Measurements from ENCODE around the gene TAB3.

The TAB3 gene, protein sequence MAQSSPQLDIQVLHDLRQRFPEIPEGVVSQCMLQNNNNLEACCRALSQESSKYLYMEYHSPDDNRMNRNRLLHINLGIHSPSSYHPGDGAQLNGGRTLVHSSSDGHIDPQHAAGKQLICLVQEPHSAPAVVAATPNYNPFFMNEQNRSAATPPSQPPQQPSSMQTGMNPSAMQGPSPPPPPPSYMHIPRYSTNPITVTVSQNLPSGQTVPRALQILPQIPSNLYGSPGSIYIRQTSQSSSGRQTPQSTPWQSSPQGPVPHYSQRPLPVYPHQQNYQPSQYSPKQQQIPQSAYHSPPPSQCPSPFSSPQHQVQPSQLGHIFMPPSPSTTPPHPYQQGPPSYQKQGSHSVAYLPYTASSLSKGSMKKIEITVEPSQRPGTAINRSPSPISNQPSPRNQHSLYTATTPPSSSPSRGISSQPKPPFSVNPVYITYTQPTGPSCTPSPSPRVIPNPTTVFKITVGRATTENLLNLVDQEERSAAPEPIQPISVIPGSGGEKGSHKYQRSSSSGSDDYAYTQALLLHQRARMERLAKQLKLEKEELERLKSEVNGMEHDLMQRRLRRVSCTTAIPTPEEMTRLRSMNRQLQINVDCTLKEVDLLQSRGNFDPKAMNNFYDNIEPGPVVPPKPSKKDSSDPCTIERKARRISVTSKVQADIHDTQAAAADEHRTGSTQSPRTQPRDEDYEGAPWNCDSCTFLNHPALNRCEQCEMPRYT

GRCh38 chrX:30889147-30890140 lies at the start of gene TAB3:
TSS of gene TAB3 (minus strand) at chrX:30889254. CDS start at chrX:30859588, 29,666 bp downstream.
- peak; percentile 81 to 87 for DNase-seq (ENCODE audit: low read depth in 2 of 2)

- DNase-seq (ENCODE audit: low read depth in 2 of 2): no peak
These were observed 49.2 kb upstream of the TAB3 start for GRCh38 chrX:30938295-30938694.

GRCh38 chrX:30935985-30936384 lies 46.9 kb upstream of the TAB3 start:
- no peak for DNase-seq (ENCODE audit: low read depth in 2 of 2)

GRCh38 chrX:30931920-30932319 lies 42.9 kb upstream of the TAB3 start:
- no peak for DNase-seq (ENCODE audit: low read depth in 2 of 2)

DNA sequence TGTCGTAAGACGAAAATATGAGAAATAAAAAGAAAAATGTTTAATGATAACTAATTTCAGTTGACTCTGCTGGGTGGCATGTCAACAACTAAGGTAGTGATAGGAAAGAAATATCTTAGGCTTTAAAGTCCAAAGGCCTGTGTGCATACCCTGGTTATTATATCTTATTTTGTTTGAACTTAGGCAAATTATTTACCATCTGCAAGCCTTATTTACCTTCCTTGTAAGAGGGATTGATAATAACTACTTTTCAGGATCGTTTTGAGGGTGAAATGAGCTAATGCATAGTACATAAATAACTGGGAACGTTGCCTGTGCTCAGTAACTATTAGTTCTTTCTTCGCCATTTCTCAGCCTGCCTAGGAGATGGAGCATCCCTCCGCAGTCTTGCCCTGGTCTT lies 41.6 kb upstream of the TAB3 start:
- DNase-seq (ENCODE audit: low read depth in 2 of 2): no peak

DNA sequence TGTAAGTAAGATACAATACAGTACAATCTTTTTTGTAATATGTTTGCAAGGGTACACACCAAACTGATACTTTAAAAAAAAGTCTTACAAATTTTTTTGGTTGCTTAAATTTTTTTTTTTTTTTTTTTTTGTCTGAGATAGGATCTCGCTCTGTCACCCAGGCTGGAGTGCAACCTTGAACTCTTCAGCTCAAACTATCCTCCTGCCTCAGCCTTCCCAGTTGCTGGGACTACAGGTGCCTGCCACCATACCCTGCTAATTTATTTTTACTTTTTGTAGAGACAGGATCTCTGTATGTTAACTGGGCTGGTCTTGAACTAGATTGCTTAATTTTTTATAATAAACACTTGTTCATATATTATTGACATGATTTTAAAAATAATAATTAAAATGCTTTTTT lies 41.1 kb upstream of the TAB3 start:
- no peak for DNase-seq (ENCODE audit: low read depth in 2 of 2)

GRCh38 chrX:30920271-30920670 lies 31.2 kb upstream of the TAB3 start:
- DNase-seq (ENCODE audit: low read depth in 2 of 2): no peak

DNA sequence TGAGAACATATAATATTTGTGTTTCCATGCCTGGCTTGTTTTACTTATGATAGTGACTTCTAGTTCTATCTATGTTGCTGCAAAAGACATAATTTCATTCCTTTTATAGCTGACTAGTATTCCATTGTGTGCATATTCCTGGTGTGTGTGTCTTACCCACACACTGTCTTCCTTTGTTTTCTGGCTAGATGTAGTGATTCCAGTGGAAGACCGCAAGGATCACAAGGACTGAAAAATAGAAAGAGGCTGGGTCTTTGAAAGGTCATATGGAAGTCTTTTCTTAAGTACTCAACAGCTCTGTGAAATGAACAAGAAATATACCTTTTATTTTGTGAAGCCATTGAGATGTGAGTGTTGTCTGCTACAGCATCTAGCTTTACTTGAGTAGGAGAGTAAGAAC lies 29.4 kb upstream of the TAB3 start:
- no peak for DNase-seq (ENCODE audit: low read depth in 2 of 2)

GRCh38 chrX:30913492-30913891 lies 24.4 kb upstream of the TAB3 start:
- no peak for DNase-seq (ENCODE audit: low read depth in 2 of 2)

GRCh38 chrX:30910124-30910860 lies 21.2 kb upstream of the TAB3 start:
- DNase-seq (ENCODE audit: low read depth in 2 of 2): no peak

- no peak for DNase-seq (ENCODE audit: low read depth in 2 of 2)
These were observed 17.7 kb upstream of the TAB3 start for GRCh38 chrX:30906726-30907125.

GRCh38 chrX:30905321-30905720 lies 16.3 kb upstream of the TAB3 start:
- DNase-seq (ENCODE audit: low read depth in 2 of 2): no peak

GRCh38 chrX:30904632-30905031 lies 15.6 kb upstream of the TAB3 start:
- no peak for DNase-seq (ENCODE audit: low read depth in 2 of 2)

DNA sequence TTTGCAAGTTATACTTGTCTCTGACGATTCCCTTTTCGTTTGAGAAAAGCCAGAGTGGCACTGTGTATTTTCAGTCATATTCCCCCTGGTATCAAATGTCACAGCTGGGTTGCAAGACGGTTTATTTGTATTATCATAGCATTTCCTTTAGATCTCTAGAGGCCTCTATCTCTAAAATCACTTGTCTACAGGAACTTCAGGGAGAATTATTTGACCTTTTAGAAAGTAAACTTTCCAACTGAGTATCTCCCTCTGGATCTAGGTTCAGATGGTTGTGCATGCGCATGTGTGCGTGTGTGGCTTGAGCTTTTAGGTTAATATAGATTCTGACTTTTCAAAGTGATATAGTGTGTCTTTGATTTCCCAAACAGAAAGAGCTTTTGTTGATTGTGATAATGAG lies 15.1 kb upstream of the TAB3 start:
- no peak for DNase-seq (ENCODE audit: low read depth in 2 of 2)

DNA sequence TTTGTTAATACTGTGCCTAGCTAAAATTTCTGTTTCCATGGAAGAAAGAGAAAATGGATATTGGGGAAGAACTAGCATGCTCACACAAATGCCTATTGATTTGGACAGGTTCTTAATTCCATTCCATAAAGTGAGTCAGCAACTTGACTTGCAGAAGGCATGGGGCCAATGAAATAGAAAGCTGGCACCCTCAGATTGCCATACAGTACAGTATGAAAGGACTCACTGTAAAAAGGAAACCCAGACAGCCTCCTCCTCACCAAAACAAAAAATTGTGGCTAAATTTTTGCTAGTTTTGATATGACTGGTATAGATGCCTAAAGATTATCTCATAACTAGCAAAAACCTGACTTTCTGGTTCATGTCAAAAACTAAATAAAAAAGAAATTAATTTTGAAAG lies 11.2 kb upstream of the TAB3 start:
- no peak for DNase-seq (ENCODE audit: low read depth in 2 of 2)

DNA sequence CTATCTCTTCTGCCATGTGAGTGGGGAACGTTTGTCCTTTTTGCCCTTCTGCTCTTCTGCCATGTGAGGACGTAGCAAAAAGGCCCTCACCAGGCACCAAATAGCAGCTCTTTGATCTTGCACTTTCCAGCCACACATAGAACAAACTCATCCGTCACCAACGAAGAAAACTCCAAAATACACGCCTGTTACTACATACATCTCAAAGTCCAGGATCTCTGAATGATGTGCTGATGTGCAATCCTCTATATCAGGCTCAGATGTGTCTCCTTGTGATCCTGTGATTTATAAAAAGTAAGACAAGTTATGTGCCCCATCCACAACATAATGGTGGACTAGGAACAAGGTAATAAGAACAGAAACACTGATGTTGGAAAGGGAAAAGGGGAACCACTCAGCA lies 9.8 kb upstream of the TAB3 start:
- DNase-seq (ENCODE audit: low read depth in 2 of 2): no peak

- DNase-seq (ENCODE audit: low read depth in 2 of 2): no peak
These were observed 6.3 kb upstream of the TAB3 start for GRCh38 chrX:30895370-30895769.

DNA sequence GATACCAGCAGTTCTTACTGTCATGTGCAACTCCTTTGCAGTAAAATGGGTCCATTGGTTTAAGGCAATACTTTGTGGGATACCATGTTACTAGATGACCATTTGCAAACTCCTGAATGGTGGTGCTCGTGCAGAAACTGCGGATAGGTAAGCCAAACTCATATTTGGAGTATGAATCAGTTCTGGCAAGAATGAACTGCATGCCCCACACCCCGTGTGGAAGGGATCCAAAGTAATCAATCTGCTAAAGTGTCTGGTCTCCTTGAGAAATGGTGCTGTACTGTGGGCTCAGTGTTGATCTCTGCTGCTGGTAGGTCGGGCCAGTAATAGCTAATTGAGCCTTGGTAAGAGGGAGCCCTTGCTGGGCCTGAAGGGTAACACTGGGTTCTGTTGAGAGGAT lies 4.2 kb upstream of the TAB3 start:
- no peak for DNase-seq (ENCODE audit: low read depth in 2 of 2)

DNA sequence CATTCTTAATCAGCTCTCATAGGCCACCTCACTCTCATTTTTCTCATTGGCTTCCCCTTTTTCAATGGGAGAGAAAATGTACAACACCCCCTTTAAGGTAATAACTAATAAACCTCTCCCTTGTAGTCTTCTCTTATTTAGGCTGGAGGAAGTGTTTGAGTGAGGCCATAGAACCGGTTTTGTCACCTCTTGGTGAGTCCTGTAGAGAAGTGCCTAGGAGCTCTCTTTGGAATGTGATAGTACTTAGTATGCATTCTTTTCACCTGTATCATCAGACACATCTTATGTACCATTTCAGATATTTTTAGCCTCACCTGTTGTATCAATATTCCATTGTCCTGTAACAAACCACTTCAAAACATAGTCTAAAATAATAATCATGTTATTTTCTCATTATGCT lies 3.5 kb upstream of the TAB3 start:
- DNase-seq (ENCODE audit: low read depth in 2 of 2): no peak

DNA sequence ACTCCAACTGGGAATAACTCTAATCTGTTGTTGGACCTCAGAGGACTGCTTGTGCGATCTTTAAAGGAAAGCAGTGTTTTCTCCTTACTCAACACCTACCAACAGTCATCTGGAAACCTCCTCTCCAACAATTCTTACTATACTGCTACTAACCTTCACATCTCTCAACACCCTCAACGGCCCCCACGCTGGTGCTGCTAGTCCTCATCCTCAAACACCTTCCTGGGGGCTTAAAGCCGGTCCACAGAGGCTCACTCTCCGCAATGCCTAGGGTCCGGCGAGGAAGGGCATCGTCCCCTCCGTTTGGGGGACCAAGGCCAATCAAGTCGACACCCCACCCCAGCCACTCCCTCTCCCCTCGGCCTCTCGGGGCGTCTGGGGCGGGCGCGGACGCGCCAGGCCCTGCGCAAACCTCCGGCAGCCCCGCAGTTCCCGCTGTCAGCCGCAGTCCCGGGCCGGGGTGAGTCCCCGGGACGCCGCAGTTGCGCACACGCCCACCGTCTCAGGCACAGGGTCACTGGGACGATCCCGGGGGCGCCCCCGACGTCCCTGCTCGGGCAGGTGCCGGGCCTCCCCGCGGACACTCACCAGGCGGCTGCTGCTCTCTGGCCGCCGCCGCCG lies 418 bp downstream of the TAB3 start:
- peak in 1 of 2 donors; percentile 16 for DNase-seq (ENCODE audit: low read depth in 2 of 2)

GRCh38 chrX:30887721-30888120 lies 1.3 kb downstream of the TAB3 start:
- peak; percentile 40 to 50 for DNase-seq (ENCODE audit: low read depth in 2 of 2)

Data from stimulated activated CD4-positive, alpha-beta T cell treated with anti-CD3 and anti-CD28 coated beads, Interleukin-4, amount 100 ng/mL, for 48 hours (primary cell).